Ishikawa (cell line): ENCODE measurements around the gene MSLN.

Experiments
- CEBPB ChIP-seq: IDR thresholded peaks from 2 replicates; pipeline ENCODE4 v1.6.1; 2012
- EP300 ChIP-seq: IDR thresholded peaks from 2 replicates; pipeline ENCODE4 v1.6.1; 2012; ENCODE audit warnings: borderline replicate concordance
- FOXM1 ChIP-seq: IDR thresholded peaks from 2 replicates; pipeline ENCODE4 v1.6.1; 2012; ENCODE audit warnings: low read depth, borderline replicate concordance
- NFIC ChIP-seq: IDR thresholded peaks from 2 replicates; pipeline ENCODE4 v1.6.1; 2012
- RAD21 ChIP-seq: IDR thresholded peaks from 2 replicates; pipeline ENCODE4 v1.6.1; 2012; ENCODE audit warnings: low read depth
- REST ChIP-seq: IDR thresholded peaks from 2 replicates; pipeline ENCODE4 v1.6.1; 2012; ENCODE audit warnings: low read depth, mild to moderate bottlenecking
- TAF1 ChIP-seq: IDR thresholded peaks from 2 replicates; pipeline ENCODE4 v1.6.1; 2012; ENCODE audit warnings: low read depth, mild to moderate bottlenecking
- TCF12 ChIP-seq: IDR thresholded peaks from 2 replicates; pipeline ENCODE4 v1.6.1; 2012; ENCODE audit warnings: low read depth
- TF ChIP-seq, protein P1 (sequence below): IDR thresholded peaks from 2 replicates; pipeline ENCODE4 v1.6.1; 2012

DNA sequence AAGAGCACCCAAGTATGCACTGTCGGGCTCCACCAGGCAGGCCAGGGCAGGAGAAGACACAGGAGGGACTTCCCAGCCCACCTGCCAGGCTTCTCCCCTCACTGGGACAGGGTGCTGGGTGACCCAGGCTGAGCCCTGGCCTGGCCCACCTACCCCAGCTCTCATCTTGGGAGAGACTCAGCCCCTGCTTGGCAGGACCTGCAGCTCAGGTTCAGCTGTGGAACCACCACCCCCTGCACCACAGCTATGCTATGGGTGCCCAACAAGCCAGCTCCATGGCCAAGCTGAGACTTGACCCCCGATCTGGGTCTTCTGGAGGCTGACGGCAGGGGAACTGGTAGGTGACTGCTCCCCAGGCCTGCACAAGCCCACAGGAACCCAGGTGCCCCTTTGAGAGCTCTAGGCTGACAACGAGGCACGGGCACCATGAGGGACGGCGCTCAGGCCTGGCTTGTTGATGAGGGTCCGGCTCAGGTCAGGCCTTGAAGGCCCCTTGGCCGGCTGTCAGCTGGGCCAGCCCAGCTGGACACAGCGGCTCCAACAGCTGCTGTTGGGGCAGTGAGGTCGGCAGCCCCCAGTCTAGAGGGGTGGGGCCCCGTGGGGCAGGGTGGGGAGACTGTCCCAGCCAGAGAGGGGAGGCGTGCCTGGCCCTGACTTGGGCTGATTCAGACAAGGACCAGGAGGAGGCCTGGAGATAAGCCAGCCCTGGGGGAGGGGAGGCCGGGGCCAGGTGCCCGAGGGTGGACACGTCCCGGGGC lies 23.0 kb downstream of the MSLN start:
- TF ChIP-seq RAD21 (no peak), FOXM1 (no peak), NFIC (no peak), TAF1 (no peak), EP300 (no peak), CEBPB (no peak), REST (no peak), TCF12 (no peak)
- TF ChIP-seq, protein P1, sequence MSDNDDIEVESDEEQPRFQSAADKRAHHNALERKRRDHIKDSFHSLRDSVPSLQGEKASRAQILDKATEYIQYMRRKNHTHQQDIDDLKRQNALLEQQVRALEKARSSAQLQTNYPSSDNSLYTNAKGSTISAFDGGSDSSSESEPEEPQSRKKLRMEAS, result no peak
